Central memory CD4-positive, alpha-beta T cell (primary cell): ENCODE measurements around the gene CD163L1.
"Not testable (repeated sequence)": the region's sequence is repeated elsewhere in the genome, so short reads cannot be mapped to it uniquely, and the experiment has no call there.

ENCODE experiments used
- DNase-seq: peaks from one replicate; pipeline ENCODE4 v3.0.0; 2022

CD163L1 gene

DNA sequence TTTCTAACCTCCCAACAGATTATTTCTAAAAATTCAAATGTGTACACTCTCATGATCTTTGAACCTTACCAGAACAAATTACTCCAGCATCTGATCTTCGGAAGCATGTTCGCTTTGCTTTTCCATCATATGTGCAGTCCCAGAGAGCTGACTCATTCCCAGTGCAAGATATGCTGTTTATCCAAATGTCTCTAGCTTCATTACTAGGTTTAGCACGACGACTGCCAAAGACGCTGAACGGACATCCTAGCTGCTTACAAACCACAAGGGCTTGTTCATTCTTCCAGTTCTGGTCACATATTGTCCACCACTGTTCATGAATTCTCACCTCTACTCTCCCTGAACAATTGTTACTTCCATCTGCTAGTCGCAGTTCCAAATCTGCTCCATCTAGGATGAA lies 40.5 kb downstream of the CD163L1 start:
- no peak for DNase-seq

DNA sequence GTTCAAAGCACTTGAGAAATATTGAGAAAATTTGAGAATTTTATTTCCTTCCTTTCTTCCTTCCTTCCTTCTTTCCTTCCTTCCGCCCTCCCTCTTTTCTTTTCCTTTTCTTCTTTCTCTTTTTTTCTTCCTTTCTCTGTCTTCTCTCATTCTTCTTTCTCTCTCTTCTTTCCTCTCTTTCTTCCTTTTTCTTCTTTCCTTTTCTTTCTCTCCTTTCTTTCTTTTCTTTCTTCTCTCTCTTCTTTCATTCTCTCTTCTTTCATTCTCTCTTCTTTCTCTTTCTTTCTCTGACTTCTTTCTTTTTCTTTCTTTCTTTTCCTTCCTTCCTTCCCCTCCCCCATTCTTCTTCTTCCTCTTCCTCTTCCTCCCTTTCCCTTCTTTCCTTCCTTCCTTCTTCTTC lies 44.9 kb downstream of the CD163L1 start:
- no peak for DNase-seq

DNA sequence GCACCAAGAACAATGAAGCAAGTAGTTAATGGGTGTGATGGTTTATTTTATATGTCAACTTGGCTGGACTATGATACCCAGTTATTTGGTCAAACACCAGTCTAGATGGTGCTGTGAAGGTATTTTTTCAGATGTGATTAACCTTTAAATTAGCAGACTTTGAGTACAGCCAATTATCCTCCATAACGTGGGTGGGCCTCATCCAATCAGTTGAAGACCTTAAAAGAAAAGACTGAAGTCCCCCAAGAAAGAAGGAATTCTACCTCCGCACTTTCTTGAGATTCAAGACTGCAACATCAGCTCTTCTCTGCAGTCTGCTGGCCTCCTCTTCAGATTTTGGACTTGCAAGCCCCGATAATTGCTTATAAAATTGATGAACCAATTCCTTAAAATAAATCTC lies 47.5 kb downstream of the CD163L1 start:
- DNase-seq, result no peak

DNA sequence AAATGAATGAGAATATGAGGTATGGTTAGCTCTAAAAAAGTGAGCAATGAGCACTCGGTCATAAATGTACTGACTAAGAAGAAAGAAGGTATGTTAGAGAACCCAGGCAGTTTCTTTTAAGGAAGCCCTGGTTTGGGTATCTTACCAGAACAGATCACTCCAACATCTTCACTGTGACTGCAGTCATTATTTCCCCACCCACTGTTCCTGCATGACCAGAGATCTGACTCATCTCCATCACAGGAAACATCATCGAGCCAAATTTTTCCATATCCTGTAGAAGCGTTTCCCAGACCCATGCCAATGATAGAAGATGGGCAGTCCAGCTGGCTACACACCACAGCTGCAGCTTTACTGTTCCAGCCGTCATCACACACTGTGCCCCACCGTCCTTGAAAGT lies 48.0 kb downstream of the CD163L1 start:
- no peak for DNase-seq

DNA sequence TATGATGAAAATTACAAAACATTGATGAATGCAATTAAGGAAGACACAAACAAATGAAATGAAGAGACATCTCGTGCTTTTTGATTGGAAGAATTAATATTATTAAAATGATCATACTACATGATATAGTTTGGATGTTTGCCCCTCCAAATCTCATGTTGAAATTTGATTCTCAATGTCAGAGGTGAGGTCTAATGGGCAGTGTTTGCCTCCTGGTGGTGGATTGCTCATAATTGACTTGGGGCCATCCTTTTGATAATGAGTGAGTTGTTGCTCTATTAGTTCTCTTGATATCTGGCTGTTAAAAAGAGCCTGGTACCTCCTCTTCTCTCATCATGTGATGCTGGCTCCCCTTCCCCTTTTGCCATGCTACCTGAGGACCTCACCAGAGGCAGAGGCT lies 56.7 kb downstream of the CD163L1 start:
- no peak for DNase-seq

DNA sequence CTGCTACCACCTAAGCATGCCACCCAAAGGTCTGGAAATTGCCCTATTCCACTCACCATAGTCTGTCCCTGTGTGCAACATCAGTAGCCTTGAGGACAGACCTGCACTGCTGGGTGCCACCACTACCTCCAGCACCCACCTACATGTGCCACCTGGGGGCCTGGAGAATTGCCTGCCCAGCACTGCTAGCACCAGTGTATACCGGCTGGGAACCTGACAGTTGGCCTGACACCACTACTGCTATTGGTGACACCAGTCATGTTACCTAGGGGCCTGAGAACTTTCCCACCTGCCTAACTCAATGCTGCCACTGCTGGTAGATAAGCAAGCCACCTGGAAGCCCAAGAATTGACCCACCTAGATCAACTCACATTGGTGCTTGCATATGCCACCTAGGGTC lies 60.8 kb downstream of the CD163L1 start:
- DNase-seq, result no peak

DNA sequence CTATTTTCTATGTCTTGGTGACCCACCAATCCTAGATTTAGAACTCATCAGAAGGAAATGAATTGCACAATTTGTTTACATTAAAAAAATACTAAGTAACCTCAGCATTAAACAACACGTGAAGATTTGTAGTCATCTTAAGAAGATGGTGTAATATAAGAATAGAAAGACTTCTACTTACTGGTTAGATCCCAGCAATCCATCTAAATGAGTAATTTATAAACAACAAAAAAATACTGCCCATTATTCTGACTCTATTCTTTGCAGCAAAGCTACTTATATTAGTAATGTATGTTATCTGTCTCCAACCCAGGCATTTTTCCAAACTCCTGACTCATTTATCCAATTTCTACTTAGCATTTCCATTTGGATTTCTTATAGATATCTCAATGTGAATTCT lies 67.8 kb downstream of the CD163L1 start:
- DNase-seq, result no peak

DNA sequence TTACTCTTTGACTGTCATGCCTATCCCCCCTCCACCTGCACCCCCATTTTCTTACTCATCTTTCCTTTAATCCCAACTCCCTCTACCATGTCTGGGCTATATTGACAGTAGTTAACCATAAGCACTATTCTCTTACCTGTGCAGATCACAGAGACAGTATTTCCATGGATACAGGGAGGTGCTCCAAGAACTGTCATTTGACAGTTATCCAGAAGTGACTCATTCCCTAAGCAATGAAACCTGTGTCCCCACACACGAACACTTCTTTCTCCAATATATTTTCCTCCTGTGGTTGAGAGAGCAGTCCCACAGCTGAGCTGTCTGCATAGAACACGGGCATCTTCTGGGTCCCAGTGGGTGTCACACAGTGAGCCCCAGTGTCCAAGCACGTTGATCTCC lies 68.8 kb downstream of the CD163L1 start:
- no peak for DNase-seq

DNA sequence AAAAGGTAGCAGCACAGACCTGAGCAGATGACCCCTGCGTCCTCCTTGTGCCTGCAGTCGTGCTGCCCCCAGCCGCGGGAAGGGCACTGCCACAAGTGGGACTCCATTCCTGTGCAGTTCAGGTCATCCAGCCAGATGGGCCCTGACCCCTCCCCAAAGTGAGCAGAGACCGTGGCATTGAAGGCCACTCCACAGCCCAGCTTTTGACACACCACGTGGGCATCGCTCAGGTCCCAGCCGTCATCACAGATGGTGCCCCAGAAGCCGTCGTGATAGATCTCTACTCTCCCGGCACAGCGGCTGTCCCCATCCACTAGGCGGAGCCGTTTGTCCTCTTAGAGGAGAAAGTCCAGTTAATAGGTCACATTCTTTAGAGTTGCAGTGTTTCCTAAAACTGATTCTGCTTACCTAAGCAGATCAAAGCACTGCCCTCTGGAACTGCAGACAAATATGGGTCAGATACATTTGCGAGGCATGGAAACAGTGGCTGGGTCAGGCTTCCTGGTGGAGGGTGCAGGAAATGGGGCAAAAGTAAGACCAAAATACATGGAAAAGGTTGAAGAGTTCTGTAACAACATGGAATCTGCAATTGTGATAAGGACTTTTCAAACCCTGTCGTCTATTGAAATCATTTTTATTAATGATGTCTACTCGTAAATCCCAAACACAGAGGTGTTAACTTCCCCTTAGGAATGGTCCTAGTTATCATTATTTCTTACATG lies 69.4 kb downstream of the CD163L1 start:
- no peak for DNase-seq

DNA sequence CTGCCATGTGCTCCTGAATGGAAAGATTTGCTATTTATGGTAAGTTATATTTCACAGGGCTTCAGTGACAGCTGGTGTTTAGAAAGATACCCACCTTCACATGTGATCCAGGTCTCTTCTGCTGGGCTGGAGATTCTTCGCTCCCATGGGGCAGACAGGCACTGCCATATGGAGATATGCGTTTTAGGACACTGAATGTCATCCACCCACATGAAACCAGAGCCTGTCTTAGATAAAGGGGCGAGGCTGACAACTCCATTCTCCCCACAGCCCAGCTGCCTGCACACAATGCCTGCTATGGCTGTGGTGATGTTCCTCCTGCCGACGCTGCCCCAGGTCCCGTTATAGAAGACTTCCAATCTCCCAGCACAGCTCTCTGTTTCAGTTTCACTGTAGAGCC lies 70.7 kb downstream of the CD163L1 start:
- no peak for DNase-seq

DNA sequence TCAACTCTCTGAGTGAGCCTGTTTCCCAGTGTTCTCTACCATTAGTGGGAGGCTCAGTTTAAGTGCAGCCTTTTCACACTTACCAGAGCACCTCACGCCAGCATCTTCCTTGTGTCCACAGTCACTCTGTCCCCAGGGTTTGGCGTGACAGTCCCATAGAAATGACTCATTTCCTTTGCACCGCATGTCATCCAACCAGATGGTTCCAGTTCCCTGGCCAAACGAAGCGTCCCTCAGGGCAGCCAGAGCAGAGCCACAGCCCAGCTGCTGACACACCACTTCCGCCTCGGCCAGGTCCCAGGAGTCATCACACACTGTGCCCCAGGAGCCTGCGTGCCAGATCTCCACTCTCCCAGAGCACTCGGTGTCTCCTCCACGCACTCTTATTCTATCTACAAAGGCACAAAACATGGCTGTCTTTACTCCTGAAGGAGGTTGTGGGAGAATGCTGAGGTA lies 74.7 kb downstream of the CD163L1 start:
- DNase-seq, result no peak

DNA sequence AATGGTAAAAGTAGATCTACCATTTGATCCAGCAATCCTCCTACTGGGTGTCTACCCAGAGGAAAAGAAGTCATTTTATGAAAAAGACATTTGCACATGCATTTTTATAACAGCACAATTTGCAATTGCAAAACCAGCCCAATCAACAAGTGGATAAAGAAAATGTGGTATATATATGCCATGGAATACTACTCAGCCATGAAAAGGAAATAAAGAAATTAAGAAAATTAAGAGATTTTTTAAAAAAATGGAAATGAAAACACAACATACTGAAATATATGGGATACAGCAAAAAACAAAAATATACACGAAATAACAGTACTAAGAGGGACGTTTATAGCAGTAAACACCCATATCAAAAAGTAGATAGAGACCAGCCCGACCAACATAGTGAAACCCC lies 81.2 kb downstream of the CD163L1 start:
- DNase-seq, result no peak

DNA sequence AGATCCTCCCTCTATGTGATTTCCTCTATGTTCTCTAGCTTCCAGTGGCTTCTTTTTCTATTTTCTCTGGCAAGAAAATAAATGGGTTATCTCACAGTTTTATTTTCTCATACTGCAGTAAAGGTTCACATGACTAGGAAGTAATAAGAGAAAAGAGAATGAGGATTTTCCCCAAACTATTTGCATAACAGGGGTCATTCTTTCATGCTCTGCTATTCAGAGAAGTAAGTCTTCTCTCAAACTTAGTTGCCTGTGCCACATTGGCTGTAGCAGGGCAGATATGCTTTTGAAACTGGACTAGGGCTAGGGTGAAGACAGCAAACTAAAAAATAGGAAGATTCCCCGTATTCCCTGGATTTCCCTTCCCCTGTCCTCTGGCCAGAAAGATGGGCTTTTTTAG lies 82.7 kb downstream of the CD163L1 start:
- DNase-seq, result no peak

DNA sequence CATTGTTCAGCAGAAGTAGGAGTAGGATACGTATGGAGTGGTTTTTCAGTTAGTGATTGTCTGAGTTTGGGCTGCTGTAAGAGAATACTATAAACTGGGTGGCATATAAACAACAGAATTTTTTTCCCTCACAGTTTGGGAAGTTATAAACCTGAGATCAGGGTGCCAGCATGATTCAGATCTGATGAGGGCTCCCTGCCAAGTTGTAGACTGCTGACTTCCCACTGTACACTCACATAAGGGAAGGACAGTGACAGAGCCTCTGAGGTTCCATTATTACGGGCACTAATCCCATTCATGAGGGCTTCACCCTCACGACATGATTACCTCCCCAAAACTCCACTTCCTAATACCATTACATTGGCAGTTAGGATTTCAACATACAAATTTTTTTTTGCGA lies 89.4 kb downstream of the CD163L1 start:
- DNase-seq, result no peak

DNA sequence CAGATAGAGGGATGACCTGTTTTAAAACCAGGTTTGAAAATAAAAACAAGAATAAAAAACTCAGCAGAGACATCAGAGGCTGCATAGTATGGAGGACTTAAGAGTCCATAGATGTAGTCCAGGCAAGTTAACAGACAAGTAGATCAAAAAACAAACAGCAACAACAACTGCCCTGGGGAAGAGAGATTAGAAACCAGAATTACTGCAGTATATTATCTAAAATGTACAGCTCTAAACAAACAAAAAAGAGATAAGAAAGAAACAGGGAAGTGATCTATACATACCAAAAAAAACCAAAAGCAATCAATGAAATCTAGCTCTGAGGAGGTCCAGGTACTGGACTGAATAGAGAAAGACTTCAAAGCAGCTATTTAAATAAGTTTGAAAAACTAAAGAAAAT lies 91.3 kb downstream of the CD163L1 start:
- DNase-seq, result no peak

DNA sequence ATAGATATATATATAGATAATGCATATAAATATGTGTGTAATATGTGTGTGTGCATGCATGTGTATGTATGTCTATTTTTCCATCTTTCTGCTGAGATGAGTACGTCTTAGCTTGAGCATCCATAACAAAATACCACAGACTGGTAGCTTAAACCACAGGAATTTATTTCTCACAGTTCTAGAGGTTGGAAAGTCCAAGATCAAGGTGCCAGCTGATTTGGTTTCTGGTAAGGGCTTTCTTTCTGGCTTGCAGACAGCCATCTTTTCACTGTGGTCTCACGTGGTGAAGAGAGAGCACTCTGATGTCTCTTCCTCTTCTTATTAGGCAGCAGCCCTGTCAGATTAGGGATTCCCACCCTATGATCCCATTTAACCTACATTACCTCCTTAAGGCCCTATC lies 92.8 kb downstream of the CD163L1 start:
- DNase-seq, result no peak

DNA sequence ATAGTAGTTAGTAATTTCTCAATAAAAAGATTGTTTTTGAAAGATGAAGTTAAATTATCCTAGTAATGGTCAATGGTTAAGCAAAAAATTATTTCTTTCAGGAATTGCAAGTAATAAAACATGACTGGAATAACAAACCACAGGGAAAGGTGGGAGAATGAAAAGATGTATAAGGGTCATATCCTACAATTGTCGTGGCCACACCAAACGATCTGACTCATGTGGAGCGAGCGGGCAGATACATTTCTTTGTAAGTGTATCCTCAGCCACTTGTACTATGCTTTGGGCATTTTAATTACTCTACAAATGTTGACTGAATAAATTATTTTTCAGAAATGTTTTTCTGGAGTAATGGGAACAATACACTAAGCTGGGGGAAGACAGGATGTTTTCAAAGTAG lies 94.5 kb downstream of the CD163L1 start:
- DNase-seq, result no peak

DNA sequence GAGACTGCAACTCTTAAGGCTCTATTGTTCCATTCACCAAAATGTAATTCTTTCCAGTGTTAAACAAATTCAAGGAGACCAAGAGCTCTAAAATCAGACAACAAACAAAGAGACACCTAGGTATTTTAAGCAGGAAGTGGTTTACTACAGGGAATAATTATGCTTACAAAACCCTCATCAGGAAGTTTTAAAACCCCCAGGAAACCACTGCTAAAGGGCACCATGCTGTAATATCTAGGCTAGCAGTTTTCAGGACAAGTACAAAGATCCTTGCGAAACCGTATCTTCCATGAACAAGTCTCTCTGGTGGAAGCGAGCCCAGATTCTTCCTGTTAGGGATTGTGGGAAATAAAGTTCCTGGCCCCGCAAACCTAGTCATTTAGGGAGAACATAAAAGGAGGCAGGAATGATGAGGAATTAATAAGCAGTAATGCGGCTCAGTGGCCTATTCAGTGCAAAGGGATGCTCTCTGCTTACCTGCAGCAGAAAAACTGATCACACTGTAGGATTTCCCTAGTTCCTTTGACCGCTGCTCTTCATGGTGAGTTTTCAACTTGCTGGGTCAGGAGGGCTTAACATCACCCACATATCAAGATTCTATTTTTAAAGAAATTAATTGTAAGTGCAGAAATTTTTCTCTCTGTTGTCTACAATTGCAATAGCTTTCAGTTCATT lies 97.3 kb downstream of the CD163L1 start:
- peak; percentile 17 for DNase-seq

DNA sequence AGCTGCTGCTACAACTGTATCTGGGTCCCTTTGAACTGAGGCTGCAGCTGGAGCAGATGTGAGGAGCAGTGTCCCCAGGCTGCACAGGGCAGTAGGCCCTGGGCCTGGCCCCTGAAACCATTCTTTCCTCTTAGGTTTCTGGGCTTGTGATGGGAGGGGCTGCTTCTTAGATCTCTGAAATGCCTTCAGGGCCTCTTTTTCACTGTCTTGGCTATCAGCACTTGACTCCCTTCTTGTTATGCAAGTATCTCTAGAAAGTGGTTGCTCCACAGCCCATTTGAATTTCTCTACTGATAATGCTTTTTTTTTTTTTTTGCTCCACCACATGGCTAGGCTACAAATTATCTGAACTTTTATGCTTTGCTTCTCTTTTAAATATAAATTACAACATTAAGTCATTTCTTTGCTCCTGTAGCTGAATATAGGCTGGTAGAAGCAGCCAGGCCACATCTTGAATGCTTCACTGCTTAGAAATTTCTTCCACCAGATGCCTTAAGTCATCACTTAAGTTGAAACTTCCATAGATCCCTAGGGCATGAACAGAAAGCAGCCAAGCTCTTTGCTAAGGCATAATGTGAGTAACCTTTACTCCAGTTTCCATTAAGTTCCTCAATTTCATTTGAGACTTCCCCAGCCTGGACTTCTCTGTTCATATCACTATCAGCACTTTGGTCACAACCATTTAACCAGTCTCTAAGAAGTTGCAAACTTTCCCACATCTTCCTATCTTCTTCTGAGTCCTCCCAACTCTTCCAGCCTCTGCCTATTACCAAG lies 98.9 kb downstream of the CD163L1 start:
- no peak for DNase-seq

DNA sequence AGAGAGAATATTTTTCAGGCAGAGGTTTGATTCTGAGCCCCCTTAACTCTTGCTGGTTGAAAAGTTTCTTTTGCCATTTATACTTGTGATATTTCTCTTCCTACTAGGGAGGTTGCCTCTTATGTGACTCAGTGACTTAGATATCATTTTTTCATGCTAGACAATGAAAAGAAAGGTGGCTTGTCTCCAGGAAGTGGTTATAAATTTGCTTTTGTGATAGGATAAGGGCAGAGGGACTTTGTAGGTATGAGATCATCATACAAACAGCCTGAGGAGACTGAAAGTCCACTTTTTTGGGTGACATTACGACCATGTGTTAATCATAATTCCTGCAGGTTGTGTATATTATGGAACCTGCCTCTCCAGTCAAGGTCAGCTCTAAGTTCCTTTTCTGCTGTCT lies 104.3 kb downstream of the CD163L1 start:
- peak; percentile 1 for DNase-seq

DNA sequence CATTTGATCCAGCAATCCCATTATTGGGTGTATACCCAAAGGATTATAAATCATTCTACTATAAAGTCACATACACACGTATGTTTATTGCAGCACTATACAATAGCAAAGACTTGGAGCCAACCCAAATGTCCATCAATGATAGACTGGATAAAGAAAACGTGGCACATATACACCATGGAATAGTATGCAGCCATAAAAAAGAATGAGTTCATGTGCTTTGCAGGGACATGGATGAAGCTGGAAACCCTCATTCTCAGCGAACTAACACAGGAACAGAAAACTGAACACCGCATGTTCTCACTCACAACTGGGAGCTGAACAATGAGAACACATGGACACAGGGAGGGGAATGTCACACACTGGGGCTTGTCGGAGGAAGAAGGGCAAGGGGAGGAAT lies 106.2 kb downstream of the CD163L1 start:
- not testable (repeated sequence) for DNase-seq

DNA sequence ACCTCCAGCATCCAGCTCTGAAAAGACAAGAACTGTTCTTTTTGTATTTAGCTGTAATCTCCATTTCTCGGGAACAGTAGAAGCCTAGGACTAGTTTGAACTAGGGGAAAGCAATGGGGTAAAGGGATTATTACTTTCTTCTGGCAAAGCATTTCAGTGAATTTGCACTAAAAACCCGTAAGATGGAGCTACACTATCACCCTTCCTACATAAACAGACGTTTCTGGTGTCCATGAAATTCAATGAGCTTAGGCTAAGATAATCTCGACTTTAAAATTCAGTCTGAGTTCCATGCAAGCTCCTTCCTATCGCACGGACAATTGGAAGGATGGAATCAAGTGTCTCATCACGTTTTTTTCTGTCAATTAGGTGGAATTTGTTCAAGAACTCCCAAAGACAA lies 116.0 kb downstream of the CD163L1 start:
- DNase-seq, result no peak

DNA sequence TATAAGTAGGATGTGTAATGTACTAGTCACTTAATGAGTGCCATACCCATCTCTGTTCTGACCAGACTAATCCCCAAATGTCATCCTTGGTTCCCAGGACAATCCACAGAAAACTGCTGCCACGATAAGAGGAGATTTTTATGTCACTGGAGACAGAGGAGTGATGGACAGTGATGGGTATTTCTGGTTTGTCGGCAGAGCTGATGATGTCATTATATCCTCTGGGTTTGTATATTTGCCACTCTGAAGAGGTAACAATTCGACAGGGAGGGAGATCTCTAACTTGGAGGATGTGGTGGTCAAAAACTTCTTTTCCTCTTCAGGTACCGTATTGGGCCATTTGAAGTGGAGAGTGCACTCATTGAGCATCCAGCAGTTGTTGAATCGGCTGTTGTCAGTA lies 119.8 kb downstream of the CD163L1 start:
- DNase-seq, result no peak

DNA sequence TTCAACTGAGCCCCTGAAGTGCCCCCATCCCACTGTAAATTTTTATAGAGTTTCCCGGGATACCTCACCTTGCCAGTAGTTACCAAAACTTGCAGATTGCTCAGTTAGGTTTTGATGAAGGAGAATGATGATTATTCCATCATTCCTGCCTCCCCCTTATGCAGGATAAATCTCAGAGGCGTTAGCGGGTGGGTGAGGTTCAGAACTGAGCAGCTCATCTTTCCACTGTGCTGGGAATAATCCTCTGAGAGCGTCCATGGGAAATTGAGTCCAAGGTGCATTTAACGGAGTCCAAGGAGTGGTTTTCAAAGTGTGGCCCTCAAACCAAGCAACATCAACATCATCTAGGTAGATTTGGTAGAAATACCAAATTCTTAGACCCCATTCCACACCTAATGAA lies 121.4 kb downstream of the CD163L1 start:
- no peak for DNase-seq
